GM21381 (cell line): Measurements from ENCODE around the gene RBMS3.
"Not testable (repeated sequence)": the region's sequence is repeated elsewhere in the genome, so short reads cannot be mapped to it uniquely, and the experiment has no call there.

Source experiments
- ATAC-seq: cut with Tn5 transposase; IDR thresholded peaks from one replicate; pipeline ENCODE4 v1.9.1; 2021; ENCODE audit warnings: mild to moderate bottlenecking, moderate library complexity; ENCODE audit not compliant: unreplicated experiment

Gene RBMS3

DNA sequence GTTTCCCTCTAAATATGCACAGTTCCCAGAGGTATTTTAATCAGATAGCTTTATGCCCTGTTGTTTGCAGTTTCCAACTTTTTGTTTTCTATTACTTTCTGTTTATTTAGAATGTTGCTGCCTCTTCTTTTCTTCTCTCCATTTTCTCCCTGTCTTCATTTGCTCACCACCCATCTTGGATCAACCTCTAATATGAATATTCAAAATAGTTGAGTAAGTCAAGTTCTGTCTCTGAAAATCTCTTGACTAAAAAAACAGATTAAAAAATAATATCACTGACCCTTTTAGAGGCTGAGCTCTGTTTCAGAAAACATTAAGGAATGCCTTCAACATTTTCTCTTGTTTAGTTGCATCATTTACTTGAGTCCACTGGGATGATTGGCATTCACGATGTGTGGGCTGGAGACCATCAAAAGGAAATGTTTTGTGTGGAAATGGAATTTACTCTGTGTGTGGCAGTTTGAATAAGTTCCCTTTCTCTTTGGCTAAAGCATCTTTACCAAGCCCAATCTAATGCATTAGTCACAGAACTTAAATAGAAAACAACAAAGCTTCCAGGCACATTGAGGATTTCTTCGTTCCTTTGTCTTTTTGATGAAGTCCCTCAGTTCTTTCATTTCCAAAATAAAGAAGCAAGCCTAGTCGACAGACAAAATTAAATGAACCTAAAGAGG, 691.6 kb downstream of the RBMS3 start:
- ATAC-seq, result no peak

DNA sequence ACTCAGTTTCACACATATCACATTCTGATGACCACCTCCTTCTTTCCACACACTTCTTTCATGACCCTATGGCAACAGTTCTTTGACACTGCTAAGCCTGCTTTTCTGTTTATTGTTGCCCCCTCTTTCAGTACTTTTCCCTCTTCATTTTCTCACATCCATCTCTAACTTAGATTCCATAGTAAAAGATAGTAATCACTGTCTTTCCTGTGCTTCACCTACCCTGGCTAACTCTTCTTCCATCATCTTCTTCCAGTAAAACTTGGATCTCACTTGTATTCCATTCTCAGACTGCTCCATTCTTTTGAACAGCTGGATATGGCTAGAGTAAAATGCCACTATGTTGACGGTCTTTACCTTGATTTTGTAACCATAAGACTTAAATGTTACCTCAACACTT, 692.9 kb downstream of the RBMS3 start:
- ATAC-seq, result no peak

GRCh38 chr3:29976871-29977270, 696.0 kb downstream of the RBMS3 start:
- no peak for ATAC-seq

- ATAC-seq, result no peak
These were observed 696.5 kb downstream of the RBMS3 start for GRCh38 chr3:29977360-29977759.

DNA sequence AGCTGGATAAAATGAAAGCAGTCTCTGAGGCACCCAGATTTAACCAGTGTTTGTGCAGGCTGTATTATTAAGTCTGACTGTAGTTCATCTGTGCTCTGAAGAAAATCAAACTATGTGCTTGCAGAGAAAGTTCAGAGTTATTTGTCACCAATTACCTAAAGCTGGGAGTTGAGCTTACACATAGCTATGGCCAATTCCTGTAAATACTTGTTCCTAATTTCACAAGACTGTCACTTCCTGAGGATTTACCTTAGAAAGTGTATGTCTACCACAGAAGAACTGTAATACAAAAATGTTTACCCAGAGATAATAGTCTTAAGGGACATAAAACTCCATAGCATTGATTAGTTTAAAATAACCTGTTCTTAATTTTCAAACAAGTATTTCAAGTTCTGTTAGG, 697.2 kb downstream of the RBMS3 start:
- ATAC-seq, result no peak

- ATAC-seq, result no peak
These were observed 710.3 kb downstream of the RBMS3 start for GRCh38 chr3:29991198-29991597.

- no peak for ATAC-seq
These were observed 721.9 kb downstream of the RBMS3 start for GRCh38 chr3:30002797-30003196.

DNA sequence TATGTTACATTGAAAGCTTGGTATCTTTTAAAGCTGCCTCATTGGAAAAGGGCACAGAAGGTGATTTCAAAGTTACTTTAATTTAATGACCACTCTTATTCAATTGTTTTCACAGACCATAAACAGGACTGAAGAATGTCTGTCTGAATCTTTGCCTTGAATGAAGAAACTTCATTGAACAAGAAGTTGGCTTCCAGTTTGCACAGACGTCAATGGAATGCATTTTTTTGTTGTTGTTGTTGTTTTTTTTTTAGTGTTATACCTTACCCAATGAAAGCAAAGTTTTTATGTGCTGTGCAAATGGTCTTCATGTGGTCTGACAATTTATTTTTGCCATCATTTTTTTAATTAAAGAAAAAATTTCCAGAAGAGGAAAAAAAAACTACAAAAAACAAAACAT, 722.9 kb downstream of the RBMS3 start:
- ATAC-seq, result no peak

- ATAC-seq, result no peak
These were observed 723.6 kb downstream of the RBMS3 start for GRCh38 chr3:30004481-30004880.

DNA sequence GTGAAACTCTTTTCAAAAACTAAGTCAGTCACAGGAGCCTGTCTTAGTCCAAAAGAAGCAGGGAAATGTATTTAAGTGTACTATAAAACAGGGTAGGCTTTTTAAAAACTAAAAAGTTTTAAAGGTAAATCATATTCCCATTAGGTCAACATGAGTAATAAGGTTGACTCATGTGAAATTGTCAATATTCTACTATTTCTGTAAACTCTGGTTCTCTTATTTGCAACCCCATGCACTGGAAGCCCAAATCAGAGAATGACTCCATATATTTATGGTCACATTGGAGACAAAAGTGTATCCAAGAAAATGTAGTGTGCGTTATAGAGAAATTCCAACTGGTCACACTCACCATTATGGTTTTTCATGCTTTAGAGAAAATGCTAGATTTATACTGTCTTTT, 725.2 kb downstream of the RBMS3 start:
- ATAC-seq, result no peak

- no peak for ATAC-seq
These were observed 726.8 kb downstream of the RBMS3 start for GRCh38 chr3:30007668-30008067.

DNA sequence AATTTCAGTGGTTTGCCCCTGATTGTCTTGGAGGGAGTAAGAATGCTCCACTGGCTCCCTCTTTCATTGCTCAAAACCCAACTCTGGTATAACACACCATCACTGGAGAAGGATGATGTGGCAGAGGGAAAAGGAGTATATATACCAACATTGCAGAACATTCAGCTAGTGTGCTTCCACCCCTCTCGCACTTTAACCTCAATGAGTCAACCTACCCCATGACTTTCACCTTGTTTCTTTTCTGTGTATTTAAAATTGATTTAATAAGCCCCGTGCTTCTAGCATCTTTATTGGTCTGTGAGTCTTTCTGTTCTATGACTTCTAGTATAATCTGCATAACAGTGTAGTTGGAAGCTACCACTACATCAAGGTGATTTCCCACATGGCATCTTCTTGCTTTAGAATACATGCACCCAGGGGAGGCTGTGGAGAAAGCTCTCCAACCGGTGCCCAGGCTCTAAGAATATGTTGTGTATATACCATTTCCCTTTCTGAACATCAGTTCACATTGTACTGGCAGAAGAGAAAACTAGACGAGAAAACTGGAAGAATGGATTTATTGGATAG, 730.4 kb downstream of the RBMS3 start:
- no peak for ATAC-seq

DNA sequence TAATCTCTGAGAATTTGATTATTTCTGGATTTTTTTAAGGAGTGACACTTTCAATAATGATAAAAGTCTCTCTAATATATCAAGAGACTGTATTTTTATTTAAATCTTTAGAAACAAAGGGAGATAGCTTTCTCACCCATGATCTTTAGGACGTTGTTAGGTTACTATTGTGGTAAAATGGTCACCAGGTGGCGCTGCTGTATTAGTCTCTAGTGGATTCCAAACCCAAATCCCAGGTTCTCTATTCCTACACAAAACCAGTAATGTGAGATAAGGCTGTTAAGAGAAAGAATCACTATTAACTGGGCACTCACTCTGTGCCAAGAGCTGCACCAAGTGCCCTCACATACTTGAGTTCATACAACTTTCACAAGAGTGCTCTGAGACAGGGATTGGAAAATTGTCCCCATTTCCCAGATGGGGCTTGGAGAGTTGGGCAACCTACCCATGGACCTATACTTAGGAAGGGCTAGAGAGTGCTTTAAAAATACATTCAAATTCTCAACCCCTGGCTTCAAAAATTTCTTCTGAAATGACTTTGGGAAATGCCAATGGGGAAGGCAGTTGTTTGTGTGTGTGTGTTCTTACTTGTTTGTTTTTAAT, 732.2 kb downstream of the RBMS3 start:
- no peak for ATAC-seq

- no peak for ATAC-seq
These were observed 737.0 kb downstream of the RBMS3 start for GRCh38 chr3:30017901-30018300.

GRCh38 chr3:30020380-30020779, 739.5 kb downstream of the RBMS3 start:
- no peak for ATAC-seq

DNA sequence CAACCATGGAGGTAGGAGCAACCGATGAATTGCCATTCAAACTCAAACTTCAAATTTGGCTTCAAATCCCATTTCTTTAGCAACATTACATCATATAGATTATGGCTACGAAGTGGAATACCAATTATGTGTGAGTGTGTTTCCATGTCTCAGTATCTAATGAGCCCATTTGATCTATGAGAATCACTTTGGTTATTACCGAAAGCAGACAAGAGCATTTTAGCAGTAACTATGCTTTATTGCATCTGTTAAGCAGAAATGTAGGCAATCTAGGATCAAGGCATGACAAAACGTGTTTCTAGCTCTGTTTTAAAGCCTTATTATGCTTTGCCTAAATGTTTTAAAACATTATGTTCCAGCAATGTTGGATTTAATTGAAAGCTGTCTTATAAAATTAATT, 743.6 kb downstream of the RBMS3 start:
- ATAC-seq, result no peak

DNA sequence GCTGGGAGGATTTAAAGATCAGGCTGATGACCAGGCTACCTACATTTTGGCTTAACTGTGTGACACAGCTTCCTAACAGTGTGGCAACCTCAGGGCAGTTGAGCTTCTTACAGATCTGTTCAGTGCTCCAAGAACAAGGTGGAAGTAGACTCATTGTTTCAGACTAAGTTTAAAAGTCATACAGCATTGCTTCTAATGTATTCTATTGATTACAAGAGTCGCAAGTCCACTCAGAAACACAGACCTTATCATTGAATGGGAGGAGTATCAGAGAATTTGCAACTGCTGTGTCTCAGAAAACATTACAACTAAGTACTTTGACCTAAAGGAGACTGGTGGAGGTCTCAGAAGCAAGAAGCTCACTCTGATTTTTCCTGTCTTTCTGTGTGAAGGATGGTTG, 746.0 kb downstream of the RBMS3 start:
- no peak for ATAC-seq

- no peak for ATAC-seq
These were observed 753.5 kb downstream of the RBMS3 start for GRCh38 chr3:30034246-30034991.

DNA sequence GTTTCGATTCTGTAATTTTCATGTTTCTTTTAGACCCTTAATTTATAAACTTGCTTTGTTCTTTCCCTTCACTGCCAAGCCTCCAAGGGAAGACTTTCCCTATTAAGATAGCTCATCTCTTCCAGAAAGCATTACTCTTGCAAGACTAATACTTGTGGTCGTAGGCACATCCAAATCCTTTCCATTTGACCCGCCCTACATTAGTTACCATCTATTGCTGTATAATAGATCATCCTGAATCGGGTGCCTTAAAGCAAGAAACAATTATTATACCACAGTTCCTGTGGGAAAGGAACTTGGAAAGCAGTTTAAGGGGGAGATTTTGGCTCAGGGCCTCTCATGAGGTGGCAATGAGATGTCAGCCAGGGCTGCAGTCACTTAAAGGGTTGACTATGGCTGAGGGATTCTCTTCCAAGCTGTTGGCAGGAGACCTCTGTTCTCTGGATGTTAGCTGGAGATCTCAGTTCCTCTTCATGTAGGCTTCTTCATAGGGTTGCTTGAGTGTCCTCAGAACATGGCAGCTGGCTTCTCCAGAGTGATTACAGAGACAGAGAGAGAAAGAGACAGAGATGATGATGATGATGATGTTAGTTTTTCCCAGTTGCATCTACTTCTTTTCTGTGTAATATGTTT, 755.2 kb downstream of the RBMS3 start:
- ATAC-seq, result no peak

GRCh38 chr3:30040126-30040525, 759.3 kb downstream of the RBMS3 start:
- no peak for ATAC-seq

- not testable (repeated sequence) for ATAC-seq
These were observed 760.6 kb downstream of the RBMS3 start for GRCh38 chr3:30041481-30041880.
